MCF 10A (cell line): Measurements from ENCODE around the gene MDFIC. TPM values are rescaled to one million over a fixed set of nuclear protein-coding genes. Genes with fewer than 3 reads are reported as not detected.

Experiments used
- BruUV-seq: library from RNA; stranded (reverse); fragments of 400-500 nt; replicated peaks from 2 replicates; lab custom pipeline; 2021; lab: Mats Ljungman, UMichigan
- CTCF ChIA-PET: fragments of 300-600 bp; sonication (Branson Sonifier 250); formaldehyde crosslinking; extraction: SDS; loops from one replicate; lab custom pipeline; 2021; ENCODE audit warnings: antibody characterized with exemption, inconsistent platforms; lab: Yijun Ruan, JAX
- POLR2A ChIA-PET: fragments of 300-600, 350-650 bp; sonication (Branson Sonifier 250); formaldehyde crosslinking; extraction: SDS; loops from one replicate; lab custom pipeline; 2020; ENCODE audit warnings: antibody characterized with exemption, inconsistent platforms; lab: Yijun Ruan, JAX
- DNase-seq: peaks from one replicate; pipeline ENCODE4 v3.0.0-alpha.2; 2018; ENCODE audit not compliant: unreplicated experiment
- H3K27ac Mint-ChIP-seq: one replicate; pipeline ENCODE4 v1.8.0; 2022; ENCODE audit warnings: mild to moderate bottlenecking, low read depth, mixed read lengths; ENCODE audit not compliant: unreplicated experiment
- H3K27me3 Mint-ChIP-seq: one replicate; pipeline ENCODE4 v1.8.0; 2022; ENCODE audit warnings: mixed read lengths; ENCODE audit not compliant: insufficient read depth, unreplicated experiment
- H3K36me3 Mint-ChIP-seq: one replicate; pipeline ENCODE4 v1.8.0; 2022; ENCODE audit warnings: mild to moderate bottlenecking, moderate library complexity, mixed read lengths; ENCODE audit not compliant: insufficient read depth, unreplicated experiment
- H3K4me1 Mint-ChIP-seq: one replicate; pipeline ENCODE4 v1.8.0; 2022; ENCODE audit warnings: mixed read lengths; ENCODE audit not compliant: insufficient read depth, unreplicated experiment
- H3K4me3 Mint-ChIP-seq: one replicate; pipeline ENCODE4 v1.8.0; 2022; ENCODE audit warnings: mild to moderate bottlenecking, moderate library complexity, mixed read lengths; ENCODE audit not compliant: unreplicated experiment
- H3K9me3 Mint-ChIP-seq: one replicate; pipeline ENCODE4 v1.8.0; 2022; ENCODE audit warnings: mixed read lengths; ENCODE audit not compliant: unreplicated experiment
- CTCF ChIP-seq: fragments of 200-600 bp; IDR thresholded peaks from one replicate; pipeline ENCODE4 v1.8.0; 2022; ENCODE audit warnings: antibody characterized with exemption, mild to moderate bottlenecking; ENCODE audit not compliant: unreplicated experiment
- intact Hi-C: fragments of 100-400 bp; cut with micrococcal nuclease; formaldehyde crosslinking; loops from 2 replicates; pipeline ENCODE4 v1.14.1; 2022
- total RNA-seq: library from RNA; stranded (reverse); gene quantifications from 2 replicates; pipeline ENCODE4 v1.2.3, GENCODE V29; 2022

MDFIC gene
- total RNA-seq, 1 experiment from 2014 or later = 7.8 TPM

DNA sequence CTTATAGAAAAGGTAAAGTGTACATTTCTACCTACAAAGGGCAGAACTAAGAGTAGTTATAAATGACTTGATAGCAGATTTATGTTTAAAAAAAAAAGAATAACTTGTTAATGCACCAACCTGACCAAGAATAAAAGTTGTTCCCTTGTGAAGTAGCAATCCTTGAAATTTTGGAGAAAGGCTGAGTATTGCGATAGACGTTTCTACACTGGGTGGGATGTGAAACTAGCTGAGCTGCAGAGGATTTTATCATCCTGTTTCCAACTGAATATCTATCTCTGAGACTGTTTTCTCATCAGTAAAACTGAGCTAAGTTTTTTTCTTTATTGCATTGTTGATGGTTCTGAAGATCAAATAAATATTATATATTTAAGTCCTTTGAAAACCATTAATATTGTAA, 14.6 kb downstream of the MDFIC start:
- POLR2A ChIA-PET = no interaction called here

GRCh38 chr7:114937446-114937845, 15.6 kb downstream of the MDFIC start:
- no peaks in the 10 kb centered on the region for H3K36me3 Mint-ChIP-seq
- no peak overlapping the region for H3K27ac Mint-ChIP-seq
- intact Hi-C loops = no loop called here
- POLR2A ChIA-PET = interaction anchor here (1.0 kb wide), 1 partner anchor 14 kb away, joined by 3 read pairs; no protein-coding TSS in a partner anchor
- TF ChIP-seq CTCF = no peak
- H3K4me3 Mint-ChIP-seq = no peak overlapping the region
- no TSS peak for BruUV-seq
- peaks cover 8% of the 10 kb centered on the region for H3K9me3 Mint-ChIP-seq
- CTCF ChIA-PET = interaction anchor here (1.3 kb wide), 1 partner anchor 14 kb away, joined by 3 read pairs; no protein-coding TSS in a partner anchor
- peaks cover 6% of the 10 kb centered on the region for H3K4me1 Mint-ChIP-seq
- no peak for DNase-seq
- H3K27me3 Mint-ChIP-seq = no peaks in the 10 kb centered on the region

More for the DNA sequence above, 14.6 kb downstream of the MDFIC start:
- no TSS peak for BruUV-seq
- Mint-ChIP-seq H3K27ac (no peak overlapping the region), H3K9me3 (peaks cover 1% of the 10 kb centered on the region), H3K4me1 (peaks cover 8% of the 10 kb centered on the region), H3K27me3 (no peaks in the 10 kb centered on the region), H3K36me3 (no peaks in the 10 kb centered on the region), H3K4me3 (no peak overlapping the region)
- intact Hi-C loops = no loop called here
- CTCF ChIA-PET = no interaction called here
- no peak for TF ChIP-seq CTCF
- DNase-seq = no peak

GRCh38 chr7:114938785-114939184, 16.9 kb downstream of the MDFIC start:
- H3K4me3 Mint-ChIP-seq = no peak overlapping the region
- no peak for TF ChIP-seq CTCF
- CTCF ChIA-PET = interaction anchor here (0.9 to 2.1 kb wide), 5 partner anchors 14 to 801 kb away, joined by 4 to 11 read pairs (median 4); no protein-coding TSS in a partner anchor

GRCh38 chr7:114939484-114940097, 17.7 kb downstream of the MDFIC start:
- Mint-ChIP-seq H3K36me3 (no peaks in the 10 kb centered on the region), H3K27me3 (no peaks in the 10 kb centered on the region), H3K27ac (no peak overlapping the region), H3K4me3 (no peak overlapping the region), H3K4me1 (peaks cover 6% of the 10 kb centered on the region), H3K9me3 (peaks cover 8% of the 10 kb centered on the region)
- ChIA-PET POLR2A (interaction anchor here (1.6 kb wide), 1 partner anchor 16 kb away, joined by 4 read pairs; no protein-coding TSS in a partner anchor), CTCF (interaction anchor here (0.6 to 2.1 kb wide), 10 partner anchors 13 to 800 kb away, joined by 3 to 11 read pairs (median 4); no protein-coding TSS in a partner anchor)
- no peak for DNase-seq
- TF ChIP-seq CTCF = peak; percentile 21
- no TSS peak for BruUV-seq
- intact Hi-C loops = loop anchor here (2.0 kb wide), 1 partner anchor 75 kb away; no protein-coding TSS in a partner anchor

More at GRCh38 chr7:114938785-114939184, 16.9 kb downstream of the MDFIC start:
- Mint-ChIP-seq H3K9me3 (peaks cover 8% of the 10 kb centered on the region), H3K36me3 (no peaks in the 10 kb centered on the region), H3K27ac (no peak overlapping the region), H3K4me1 (peaks cover 6% of the 10 kb centered on the region), H3K27me3 (no peaks in the 10 kb centered on the region)
- BruUV-seq = no TSS peak
- POLR2A ChIA-PET = interaction anchor here (1.6 kb wide), 1 partner anchor 15 kb away, joined by 4 read pairs; no protein-coding TSS in a partner anchor
- no peak for DNase-seq
- intact Hi-C loops = loop anchor here (2.0 kb wide), 1 partner anchor 74 kb away; no protein-coding TSS in a partner anchor
